Measurements from ENCODE around the gene SCRT2. TPM values are rescaled to one million over a fixed set of nuclear protein-coding genes. Genes with fewer than 3 reads are reported as not detected.

SCRT2 gene
- polyA plus RNA-seq, 1 donor from 2014 or later = not detected

- H3K4me3 Mint-ChIP-seq = no peak overlapping the region
- H3K9me3 Mint-ChIP-seq = peaks cover 0 to 3% (median 0%) of the 10 kb centered on the region in 3 donors
- peaks cover 21% of the 10 kb centered on the region for H3K27me3 Mint-ChIP-seq
- H3K36me3 Mint-ChIP-seq = no peaks in the 10 kb centered on the region
- no peak overlapping the region for H3K27ac Mint-ChIP-seq
- peaks cover 0 to 3% (median 0%) of the 10 kb centered on the region in 3 donors for H3K4me1 Mint-ChIP-seq
These were observed 14.3 kb upstream of the SCRT2 start for GRCh38 chr20:689947-690346.

- H3K4me3 Mint-ChIP-seq = no peak overlapping the region
- peaks cover 21% of the 10 kb centered on the region for H3K27me3 Mint-ChIP-seq
- H3K9me3 Mint-ChIP-seq = peaks cover 0 to 3% (median 0%) of the 10 kb centered on the region in 3 donors
- H3K4me1 Mint-ChIP-seq = peaks cover 0 to 1% (median 0%) of the 10 kb centered on the region in 3 donors
- no peaks in the 10 kb centered on the region for H3K36me3 Mint-ChIP-seq
- no peak overlapping the region for H3K27ac Mint-ChIP-seq
These were observed 13.7 kb upstream of the SCRT2 start for GRCh38 chr20:689348-689747.

- Mint-ChIP-seq H3K9me3 (peaks cover 0 to 3% (median 0%) of the 10 kb centered on the region in 3 donors), H3K27me3 (peaks cover 18% of the 10 kb centered on the region), H3K4me3 (no peak overlapping the region), H3K36me3 (no peaks in the 10 kb centered on the region), H3K27ac (no peak overlapping the region), H3K4me1 (no peaks in the 10 kb centered on the region)
These were observed 13.2 kb upstream of the SCRT2 start for GRCh38 chr20:688809-689212.

- peaks cover 19% of the 10 kb centered on the region for H3K27me3 Mint-ChIP-seq
- H3K27ac Mint-ChIP-seq = no peak overlapping the region
- no peaks in the 10 kb centered on the region for H3K9me3 Mint-ChIP-seq
- no peaks in the 10 kb centered on the region for H3K36me3 Mint-ChIP-seq
- H3K4me1 Mint-ChIP-seq = no peaks in the 10 kb centered on the region
- no peak overlapping the region for H3K4me3 Mint-ChIP-seq
These were observed 12.0 kb upstream of the SCRT2 start for GRCh38 chr20:687468-688203.

GRCh38 chr20:684676-685319, 9.2 kb upstream of the SCRT2 start:
- Mint-ChIP-seq H3K4me3 (no peak overlapping the region), H3K4me1 (no peaks in the 10 kb centered on the region), H3K9me3 (no peaks in the 10 kb centered on the region), H3K27ac (no peak overlapping the region), H3K27me3 (peaks cover 20% of the 10 kb centered on the region), H3K36me3 (no peaks in the 10 kb centered on the region)

- H3K36me3 Mint-ChIP-seq = no peaks in the 10 kb centered on the region
- H3K4me1 Mint-ChIP-seq = peaks cover 0 to 1% (median 0%) of the 10 kb centered on the region in 3 donors
- H3K27me3 Mint-ChIP-seq = peaks cover 24% of the 10 kb centered on the region
- H3K4me3 Mint-ChIP-seq = no peak overlapping the region
- H3K9me3 Mint-ChIP-seq = no peaks in the 10 kb centered on the region
- H3K27ac Mint-ChIP-seq = no peak overlapping the region
These were observed 6.5 kb upstream of the SCRT2 start for GRCh38 chr20:682123-682522.

- Mint-ChIP-seq H3K27ac (no peak overlapping the region), H3K4me1 (peaks cover 0 to 5% (median 4%) of the 10 kb centered on the region in 3 donors), H3K36me3 (no peaks in the 10 kb centered on the region), H3K27me3 (peaks cover 31% of the 10 kb centered on the region), H3K9me3 (peaks cover 0 to 3% (median 0%) of the 10 kb centered on the region in 3 donors), H3K4me3 (no peak overlapping the region)
These were observed 5.1 kb upstream of the SCRT2 start for GRCh38 chr20:680638-681187.

GRCh38 chr20:677957-678356, 2.4 kb upstream of the SCRT2 start:
- peak overlapping the region in 1 of 4 donors; percentile 42 for H3K4me3 Mint-ChIP-seq
- no peaks in the 10 kb centered on the region for H3K36me3 Mint-ChIP-seq
- peaks cover 0 to 5% (median 4%) of the 10 kb centered on the region in 3 donors for H3K4me1 Mint-ChIP-seq
- H3K9me3 Mint-ChIP-seq = peaks cover 0 to 3% (median 0%) of the 10 kb centered on the region in 3 donors
- H3K27ac Mint-ChIP-seq = no peak overlapping the region
- peaks cover 44% of the 10 kb centered on the region for H3K27me3 Mint-ChIP-seq

GRCh38 chr20:676967-677366, 1.4 kb upstream of the SCRT2 start:
- Mint-ChIP-seq H3K4me3 (no peak overlapping the region), H3K27me3 (peaks cover 51% of the 10 kb centered on the region), H3K27ac (no peak overlapping the region), H3K4me1 (peaks cover 0 to 5% (median 4%) of the 10 kb centered on the region in 3 donors), H3K36me3 (no peaks in the 10 kb centered on the region), H3K9me3 (peaks cover 0 to 3% (median 0%) of the 10 kb centered on the region in 3 donors)

- Mint-ChIP-seq H3K4me1 (peaks cover 0 to 5% (median 4%) of the 10 kb centered on the region in 3 donors), H3K36me3 (no peaks in the 10 kb centered on the region), H3K27ac (no peak overlapping the region), H3K27me3 (peaks cover 53% of the 10 kb centered on the region), H3K4me3 (peak overlapping the region in 1 of 4 donors; percentile 60), H3K9me3 (peaks cover 0 to 4% (median 0%) of the 10 kb centered on the region in 3 donors)
These were observed 824 bp upstream of the SCRT2 start for GRCh38 chr20:676315-676937.

- Mint-ChIP-seq H3K36me3 (no peaks in the 10 kb centered on the region), H3K4me3 (peak overlapping the region in 1 of 4 donors; percentile 12), H3K4me1 (peaks cover 0 to 5% (median 4%) of the 10 kb centered on the region in 3 donors), H3K27me3 (peaks cover 63% of the 10 kb centered on the region), H3K27ac (peak overlapping the region in 2 of 3 donors; percentile 35 to 80), H3K9me3 (peaks cover 0 to 4% (median 0%) of the 10 kb centered on the region in 3 donors)
These were observed 559 bp downstream of the SCRT2 start for GRCh38 chr20:675033-675452.

- peaks cover 59% of the 10 kb centered on the region for H3K27me3 Mint-ChIP-seq
- no peak overlapping the region for H3K27ac Mint-ChIP-seq
- no peak overlapping the region for H3K4me3 Mint-ChIP-seq
- peaks cover 0 to 4% (median 0%) of the 10 kb centered on the region in 3 donors for H3K9me3 Mint-ChIP-seq
- H3K4me1 Mint-ChIP-seq = peaks cover 0 to 5% (median 4%) of the 10 kb centered on the region in 3 donors
- H3K36me3 Mint-ChIP-seq = no peaks in the 10 kb centered on the region
These were observed 2.0 kb downstream of the SCRT2 start for GRCh38 chr20:673603-674001.

GRCh38 chr20:672963-673602, 2.5 kb downstream of the SCRT2 start:
- no peaks in the 10 kb centered on the region for H3K36me3 Mint-ChIP-seq
- no peak overlapping the region for H3K4me3 Mint-ChIP-seq
- H3K4me1 Mint-ChIP-seq = peaks cover 0 to 4% (median 4%) of the 10 kb centered on the region in 3 donors
- peaks cover 0 to 4% (median 0%) of the 10 kb centered on the region in 3 donors for H3K9me3 Mint-ChIP-seq
- peaks cover 54% of the 10 kb centered on the region for H3K27me3 Mint-ChIP-seq
- no peak overlapping the region for H3K27ac Mint-ChIP-seq

GRCh38 chr20:671252-672030, 4.2 kb downstream of the SCRT2 start:
- peaks cover 0 to 3% (median 2%) of the 10 kb centered on the region in 3 donors for H3K4me1 Mint-ChIP-seq
- H3K9me3 Mint-ChIP-seq = peaks cover 0 to 4% (median 0%) of the 10 kb centered on the region in 3 donors
- no peak overlapping the region for H3K27ac Mint-ChIP-seq
- no peaks in the 10 kb centered on the region for H3K36me3 Mint-ChIP-seq
- H3K27me3 Mint-ChIP-seq = peaks cover 59% of the 10 kb centered on the region
- no peak overlapping the region for H3K4me3 Mint-ChIP-seq
